GM12892 (cell line): Measurements from ENCODE around the gene CEMIP.

Experiments used
- POLR2A ChIP-seq: IDR thresholded peaks from 2 replicates; pipeline ENCODE4 v1.6.1; 2011; ENCODE audit warnings: low read depth, low read length, control low read depth
- POLR2AphosphoS5 ChIP-seq: IDR thresholded peaks from 2 replicates; pipeline ENCODE4 v1.6.1; 2011; ENCODE audit warnings: low read depth, low read length, control low read depth

- TF ChIP-seq POLR2A, result no peak
- TF ChIP-seq POLR2AphosphoS5, result no peak
Observed at GRCh38 chr15:80774486-80774885, 4.7 kb upstream of the CEMIP start.
